SU-DHL-6 (cell line): ENCODE measurements around the gene PNPLA3.

Experiments used
- H2AFZ ChIP-seq: fragments of 200-600 bp; sonication (generic); 2 replicates; pipeline ENCODE4 v1.6.1; 2014; ENCODE audit warnings: low read depth, mild to moderate bottlenecking, moderate library complexity, mixed read lengths, antibody characterized with exemption, low read length; ENCODE audit not compliant: severe bottlenecking
- H3F3A ChIP-seq: fragments of 200-600 bp; shearing (Covaris generic); 2 replicates; pipeline ENCODE4 v1.6.0; 2016; ENCODE audit warnings: antibody characterized with exemption, mild to moderate bottlenecking; ENCODE audit not compliant: insufficient read depth
- H3K27ac ChIP-seq: fragments of 200-600 bp; sonication (generic); 2 replicates; pipeline ENCODE4 v1.5.1; 2016; ENCODE audit warnings: low read depth, mild to moderate bottlenecking, low read length, moderate library complexity, mixed read lengths
- H3K27me3 ChIP-seq: fragments of 200-600 bp; sonication (generic), shearing (Covaris generic); 2 replicates; pipeline ENCODE4 v1.6.0; 2014; ENCODE audit warnings: mild to moderate bottlenecking, low read length
- H3K36me3 ChIP-seq: fragments of 200-600 bp; sonication (generic); 2 replicates; pipeline ENCODE4 v1.6.1; 2014; ENCODE audit warnings: mild to moderate bottlenecking, low read length, mixed read lengths
- H3K4me2 ChIP-seq: fragments of 300-600, 200-600 bp; shearing (Covaris generic), sonication (generic); 2 replicates; pipeline ENCODE4 v1.6.0; 2014; ENCODE audit warnings: low read length, low read depth, mild to moderate bottlenecking; ENCODE audit not compliant: poor library complexity, severe bottlenecking
- H3K4me3 ChIP-seq: fragments of 200-600 bp; sonication (generic); 2 replicates; pipeline ENCODE4 v1.5.1; 2014; ENCODE audit warnings: antibody characterized with exemption, low read length, mild to moderate bottlenecking, mixed read lengths; ENCODE audit not compliant: insufficient read depth, poor library complexity, severe bottlenecking
- H3K79me2 ChIP-seq: fragments of 200-600 bp; sonication (generic); 2 replicates; pipeline ENCODE4 v1.6.1; 2014; ENCODE audit warnings: mild to moderate bottlenecking, low read length, moderate library complexity; ENCODE audit not compliant: insufficient read depth
- H3K9ac ChIP-seq: fragments of 200-600 bp; sonication (generic); 2 replicates; pipeline ENCODE4 v1.7.0; 2014; ENCODE audit warnings: mild to moderate bottlenecking, low read length
- H3K9me2 ChIP-seq: fragments of 200-600 bp; sonication (generic); replicated peaks from 2 replicates; pipeline ENCODE4 v1.6.1; 2014; ENCODE audit warnings: low read length; ENCODE audit not compliant: insufficient read depth
- H3K9me3 ChIP-seq: fragments of 200-600 bp; sonication (generic); 2 replicates; pipeline ENCODE4 v1.6.1; 2014; ENCODE audit warnings: low read length, mixed read lengths; ENCODE audit not compliant: insufficient read depth
- H4K20me1 ChIP-seq: fragments of 200-600 bp; sonication (generic); 2 replicates; pipeline ENCODE4 v1.6.1; 2014; ENCODE audit warnings: low read depth, mild to moderate bottlenecking, antibody characterized with exemption, low read length, moderate library complexity, mixed read lengths
- EZH2phosphoT487 ChIP-seq: fragments of 200-600 bp; sonication (generic), shearing (Covaris generic); conservative IDR thresholded peaks from 2 replicates; pipeline ENCODE4 v1.6.1; 2018; ENCODE audit warnings: mild to moderate bottlenecking, antibody characterized with exemption, low read length, moderate library complexity, mixed read lengths
- TF ChIP-seq, protein P1 (sequence below): fragments of 200-600 bp; sonication (generic); IDR thresholded peaks from one replicate; pipeline ENCODE4 v1.5.1; 2017; ENCODE audit warnings: antibody characterized with exemption, mild to moderate bottlenecking, low read length, moderate library complexity; ENCODE audit not compliant: insufficient read depth, poor library complexity, severe bottlenecking

PNPLA3 gene

DNA sequence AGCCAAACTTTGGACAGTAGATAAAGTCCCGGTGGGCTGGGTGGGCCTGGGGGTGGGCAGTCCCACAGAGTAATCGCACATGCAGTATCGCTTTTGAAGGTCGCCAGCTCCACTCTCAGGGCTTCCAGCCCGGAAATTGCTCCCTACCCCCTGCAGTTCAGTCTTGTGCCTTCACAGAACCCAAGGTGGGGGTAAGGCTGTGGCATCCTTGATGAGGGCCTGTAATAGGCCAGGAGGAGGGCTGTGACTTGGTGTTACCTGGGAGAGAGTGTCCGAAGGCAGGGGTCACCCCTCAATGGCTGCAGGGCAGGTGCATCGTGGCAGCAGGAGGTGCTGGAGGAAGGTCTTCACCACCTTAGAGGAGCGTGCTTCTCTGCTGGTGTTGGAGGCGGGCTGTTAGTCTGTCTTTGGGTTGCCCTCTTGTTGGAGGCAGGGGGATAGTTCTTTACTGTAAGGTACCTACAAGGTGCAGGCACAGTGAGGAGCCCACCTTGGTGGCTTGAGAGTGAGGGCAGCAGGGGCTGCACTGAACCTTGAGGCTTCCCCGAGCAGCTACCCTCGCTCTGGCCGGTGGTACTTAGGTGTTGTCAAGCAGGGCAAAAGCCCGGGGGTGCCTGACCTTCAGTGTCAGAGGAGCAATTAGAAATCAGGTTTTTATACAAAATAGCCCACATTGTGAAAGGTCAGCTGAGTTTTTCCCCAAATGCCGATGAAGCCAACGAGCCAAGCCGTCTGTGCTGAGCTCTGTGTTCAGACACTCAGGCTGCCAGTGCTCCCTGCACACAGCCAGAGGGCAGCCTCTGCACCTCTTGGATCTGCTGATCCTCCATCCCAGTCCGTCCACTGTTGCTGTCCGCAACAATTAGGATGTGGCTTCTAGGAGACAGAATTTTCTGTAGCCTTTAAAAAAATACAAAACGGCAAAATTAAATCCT, 53.5 kb downstream of the PNPLA3 start:
- Histone ChIP-seq H3F3A (no peaks in the 10 kb centered on the region), H4K20me1 (no peaks in the 10 kb centered on the region), H3K36me3 (no peaks in the 10 kb centered on the region), H2AFZ (no peak overlapping the region), H3K9me3 (no peaks in the 10 kb centered on the region), H3K4me2 (no peak overlapping the region), H3K4me3 (no peak overlapping the region), H3K27me3 (no peaks in the 10 kb centered on the region), H3K79me2 (no peaks in the 10 kb centered on the region), H3K9ac (no peak overlapping the region), H3K9me2 (no peaks in the 10 kb centered on the region), H3K27ac (no peak overlapping the region)
- no peak for TF ChIP-seq EZH2phosphoT487
- TF ChIP-seq, protein P1, sequence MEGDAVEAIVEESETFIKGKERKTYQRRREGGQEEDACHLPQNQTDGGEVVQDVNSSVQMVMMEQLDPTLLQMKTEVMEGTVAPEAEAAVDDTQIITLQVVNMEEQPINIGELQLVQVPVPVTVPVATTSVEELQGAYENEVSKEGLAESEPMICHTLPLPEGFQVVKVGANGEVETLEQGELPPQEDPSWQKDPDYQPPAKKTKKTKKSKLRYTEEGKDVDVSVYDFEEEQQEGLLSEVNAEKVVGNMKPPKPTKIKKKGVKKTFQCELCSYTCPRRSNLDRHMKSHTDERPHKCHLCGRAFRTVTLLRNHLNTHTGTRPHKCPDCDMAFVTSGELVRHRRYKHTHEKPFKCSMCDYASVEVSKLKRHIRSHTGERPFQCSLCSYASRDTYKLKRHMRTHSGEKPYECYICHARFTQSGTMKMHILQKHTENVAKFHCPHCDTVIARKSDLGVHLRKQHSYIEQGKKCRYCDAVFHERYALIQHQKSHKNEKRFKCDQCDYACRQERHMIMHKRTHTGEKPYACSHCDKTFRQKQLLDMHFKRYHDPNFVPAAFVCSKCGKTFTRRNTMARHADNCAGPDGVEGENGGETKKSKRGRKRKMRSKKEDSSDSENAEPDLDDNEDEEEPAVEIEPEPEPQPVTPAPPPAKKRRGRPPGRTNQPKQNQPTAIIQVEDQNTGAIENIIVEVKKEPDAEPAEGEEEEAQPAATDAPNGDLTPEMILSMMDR, result no peak

DNA sequence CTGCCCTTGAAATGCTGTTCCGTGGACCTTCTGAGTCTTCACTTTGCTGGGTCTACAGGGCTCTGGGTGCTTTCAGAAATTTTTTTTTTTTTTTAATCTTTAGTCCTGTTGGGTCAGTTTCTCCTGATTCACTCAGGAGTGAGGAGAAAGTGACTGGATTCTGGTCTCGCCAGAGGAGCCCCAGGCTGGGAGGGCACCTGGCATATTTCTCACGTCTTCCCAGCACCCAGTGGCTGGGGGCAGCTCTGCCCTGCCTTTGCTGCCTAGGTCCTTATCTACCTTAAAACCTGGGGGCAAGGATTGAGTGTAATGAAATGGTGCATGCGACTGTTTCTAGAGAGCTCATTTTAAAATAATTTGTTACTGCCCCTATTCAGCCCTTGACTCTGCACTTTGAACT, 55.0 kb downstream of the PNPLA3 start:
- Histone ChIP-seq H3K9ac (no peak overlapping the region), H3K27me3 (no peaks in the 10 kb centered on the region), H3K4me3 (no peak overlapping the region), H3K27ac (no peak overlapping the region), H4K20me1 (no peaks in the 10 kb centered on the region), H3K36me3 (no peaks in the 10 kb centered on the region; the same call in 1 of the 2 replicates), H2AFZ (no peak overlapping the region), H3K9me3 (no peaks in the 10 kb centered on the region), H3K4me2 (no peak overlapping the region), H3F3A (no peaks in the 10 kb centered on the region), H3K79me2 (no peaks in the 10 kb centered on the region), H3K9me2 (no peaks in the 10 kb centered on the region)
- TF ChIP-seq EZH2phosphoT487, result no peak
- TF ChIP-seq, protein P1, result no peak

DNA sequence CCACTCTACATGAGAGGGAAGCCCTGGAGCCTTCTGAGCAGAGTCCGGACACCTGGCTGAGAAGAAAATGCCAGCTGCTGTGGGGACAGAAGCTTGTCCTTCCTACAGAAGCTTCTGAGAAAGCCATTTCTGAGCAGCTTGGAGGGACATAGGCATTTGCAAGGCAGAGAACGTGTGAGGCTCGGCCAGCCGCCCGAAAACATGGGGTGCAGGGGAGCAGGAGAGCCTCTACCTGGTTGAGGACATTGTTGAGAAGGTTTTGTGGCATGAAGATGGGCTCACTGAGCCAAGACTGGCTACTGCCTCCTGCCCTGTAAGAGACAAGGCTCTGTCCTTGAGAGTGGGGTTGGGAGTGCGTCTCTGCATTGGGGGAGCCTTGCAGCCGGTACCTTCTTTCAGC, 57.0 kb downstream of the PNPLA3 start:
- no peaks in the 10 kb centered on the region for H3K27me3 ChIP-seq
- H3K4me3 ChIP-seq, result no peak overlapping the region
- no peak overlapping the region for H3K9ac ChIP-seq
- H3K4me2 ChIP-seq, result no peak overlapping the region
- no peaks in the 10 kb centered on the region for H4K20me1 ChIP-seq
- H2AFZ ChIP-seq, result no peak overlapping the region
- TF ChIP-seq, protein P1, result no peak
- no peak for TF ChIP-seq EZH2phosphoT487
- H3K79me2 ChIP-seq, result no peaks in the 10 kb centered on the region
- no peaks in the 10 kb centered on the region for H3K9me2 ChIP-seq
- no peak overlapping the region for H3K27ac ChIP-seq
- H3F3A ChIP-seq, result no peaks in the 10 kb centered on the region
- H3K9me3 ChIP-seq, result no peaks in the 10 kb centered on the region
- H3K36me3 ChIP-seq, result peaks cover 5% of the 10 kb centered on the region; the same call in 1 of the 2 replicates
